Measurements from ENCODE around the gene ADAM19.
"Not testable (repeated sequence)": the region's sequence is repeated elsewhere in the genome, so short reads cannot be mapped to it uniquely, and the experiment has no call there.

ADAM19 gene

DNA sequence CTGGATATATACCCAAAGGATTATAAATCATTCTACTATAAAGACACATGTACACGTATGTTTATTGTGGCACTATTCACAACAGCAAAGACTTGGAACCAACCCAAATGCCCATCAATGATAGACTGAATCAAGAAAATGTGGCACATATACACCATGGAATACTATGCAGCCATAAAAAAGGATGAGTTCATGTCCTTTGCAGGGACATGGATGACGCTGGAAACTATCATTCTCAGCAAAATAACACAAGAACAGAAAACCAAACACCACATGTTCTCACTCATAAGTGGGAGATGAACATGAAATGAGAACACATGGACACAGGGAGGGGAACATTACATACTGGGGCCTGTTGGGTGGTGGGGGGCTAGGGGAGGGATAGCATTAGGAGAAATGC is 92.9 kb downstream of the ADAM19 start:
- not testable (repeated sequence) for DNase-seq

DNA sequence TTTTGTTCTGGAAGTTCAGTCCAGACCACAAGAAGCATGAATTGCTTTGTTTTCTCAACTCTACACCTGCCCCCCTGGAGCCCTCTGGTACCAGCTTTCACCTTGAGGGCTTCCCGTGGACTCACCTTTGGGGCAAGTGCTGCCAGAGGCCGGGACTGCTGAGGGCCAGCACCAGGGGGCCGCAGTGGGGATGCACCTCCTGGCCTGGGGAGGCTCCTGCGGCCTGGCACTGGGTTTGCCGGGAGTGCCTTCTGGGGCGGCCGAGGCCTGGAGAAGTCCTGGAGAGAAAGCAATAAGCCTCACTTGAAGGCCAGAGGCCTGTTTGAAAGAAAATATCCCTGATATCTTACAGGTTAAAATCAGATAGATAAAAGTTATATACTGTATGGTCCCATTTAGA is 93.9 kb downstream of the ADAM19 start:
- no peak for DNase-seq

DNA sequence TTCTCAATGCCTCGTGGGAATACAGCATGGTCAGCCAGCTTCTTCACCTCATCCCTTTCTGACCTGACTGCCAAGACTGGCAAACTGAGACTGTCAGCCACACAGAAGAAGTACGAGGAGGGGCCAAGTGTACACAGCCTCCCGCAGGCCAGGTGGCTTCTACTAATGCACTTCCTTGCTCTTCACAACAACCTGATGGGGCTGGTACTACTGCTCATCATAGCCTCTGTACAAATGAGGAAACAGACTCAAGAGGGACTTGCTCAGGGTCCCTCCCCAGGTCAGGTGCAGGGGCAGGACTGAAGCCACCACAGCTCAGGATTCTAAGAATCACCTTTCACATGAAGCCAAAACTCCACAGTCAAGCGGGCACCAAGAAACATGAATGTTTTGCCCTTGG is 94.3 kb downstream of the ADAM19 start:
- DNase-seq, result no peak

DNA sequence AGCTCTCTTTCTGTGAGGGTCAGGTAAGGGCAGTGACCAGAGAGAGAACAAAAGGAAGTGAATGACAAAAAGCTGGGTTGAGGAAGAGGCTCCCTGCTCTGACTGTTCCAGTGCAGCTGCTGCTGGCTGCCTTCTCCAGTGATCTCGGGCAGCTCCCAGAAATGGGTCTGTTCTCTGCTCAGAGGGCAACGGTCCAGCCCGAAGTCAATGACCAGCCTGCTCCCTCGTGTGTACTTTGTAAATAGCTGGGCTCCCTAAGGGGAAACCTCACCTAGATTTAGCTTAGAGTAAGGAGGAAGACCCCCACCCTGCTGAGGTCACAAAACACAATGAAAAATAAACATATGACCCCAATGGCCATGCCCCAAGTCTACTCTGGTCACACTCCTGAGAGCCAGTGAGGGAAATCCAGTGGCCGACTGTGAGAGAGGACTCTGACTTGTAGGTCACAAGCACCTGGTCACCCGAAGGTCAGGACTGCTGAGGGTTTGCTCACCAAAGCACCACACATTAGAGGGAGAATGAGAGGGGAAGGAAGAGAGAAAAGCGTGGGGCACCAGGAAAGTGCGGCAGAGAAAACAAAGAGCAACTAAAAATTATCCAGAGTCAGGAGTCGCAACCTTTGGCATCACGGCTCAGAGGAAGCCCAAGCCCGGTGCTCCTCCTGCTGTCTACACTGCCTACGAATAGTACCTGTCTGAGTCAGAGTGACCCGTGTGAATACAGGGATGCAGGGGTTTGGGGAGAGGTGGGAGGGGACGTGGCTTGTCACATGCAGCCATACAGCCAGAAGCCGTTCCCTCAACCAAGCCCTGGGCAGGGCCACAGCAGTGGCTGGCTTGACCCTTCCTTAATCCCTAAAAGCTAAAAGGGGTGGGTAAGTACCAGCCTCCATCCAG is 95.7 kb downstream of the ADAM19 start:
- no peak for DNase-seq

DNA sequence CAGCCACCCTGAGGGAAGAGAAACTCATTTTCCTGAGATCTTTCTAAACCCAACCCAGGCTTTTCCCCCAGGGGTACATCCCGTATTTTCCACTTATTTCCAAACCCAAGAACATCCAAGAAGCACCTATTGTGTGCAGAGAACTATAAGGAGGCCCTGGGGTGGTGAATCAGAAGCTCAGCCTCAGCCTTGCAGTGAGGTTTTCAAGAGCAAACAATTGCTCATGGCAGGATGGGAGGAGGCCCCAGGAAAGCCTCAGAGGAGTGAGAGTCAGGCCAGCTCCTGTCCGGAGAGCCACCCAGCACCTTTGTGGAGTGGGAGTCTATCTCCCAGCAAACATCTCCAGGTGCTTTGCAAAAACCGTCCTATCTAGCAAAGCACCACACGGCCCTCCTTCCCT is 96.4 kb downstream of the ADAM19 start:
- DNase-seq, result no peak

DNA sequence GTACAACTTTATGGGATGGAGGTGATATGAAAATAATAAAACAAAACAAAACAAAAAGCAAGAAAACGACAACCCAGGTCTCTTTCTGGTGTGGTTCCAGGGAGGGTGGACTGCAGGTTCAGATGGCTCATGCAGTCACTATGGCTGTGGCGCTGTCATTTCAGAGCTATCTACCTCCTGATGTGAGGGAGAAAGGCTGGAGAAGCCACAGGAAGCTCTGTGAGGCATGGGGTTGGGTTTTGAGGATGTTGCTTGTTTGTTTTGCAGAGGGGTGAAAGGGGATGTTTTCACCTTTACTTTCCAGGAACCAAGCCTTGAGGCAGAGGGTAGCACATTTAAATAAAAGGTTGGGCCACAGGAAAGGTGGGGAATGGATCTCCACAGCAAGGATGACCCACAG is 96.8 kb downstream of the ADAM19 start:
- DNase-seq, result no peak

GRCh38 chr5:157477814-157478494 is 97.6 kb downstream of the ADAM19 start:
- no peak for DNase-seq

GRCh38 chr5:157476702-157477408 is 98.7 kb downstream of the ADAM19 start:
- peak; percentile 44 for DNase-seq

- no peak for DNase-seq
Observed at GRCh38 chr5:157475432-157475831, 100.1 kb downstream of the ADAM19 start.

- no peak for DNase-seq
Observed at GRCh38 chr5:157473383-157474320, 101.9 kb downstream of the ADAM19 start.

GRCh38 chr5:157471709-157472108 is 103.9 kb downstream of the ADAM19 start:
- no peak for DNase-seq

- no peak for DNase-seq
Observed at GRCh38 chr5:157470631-157471030, 104.9 kb downstream of the ADAM19 start.

DNA sequence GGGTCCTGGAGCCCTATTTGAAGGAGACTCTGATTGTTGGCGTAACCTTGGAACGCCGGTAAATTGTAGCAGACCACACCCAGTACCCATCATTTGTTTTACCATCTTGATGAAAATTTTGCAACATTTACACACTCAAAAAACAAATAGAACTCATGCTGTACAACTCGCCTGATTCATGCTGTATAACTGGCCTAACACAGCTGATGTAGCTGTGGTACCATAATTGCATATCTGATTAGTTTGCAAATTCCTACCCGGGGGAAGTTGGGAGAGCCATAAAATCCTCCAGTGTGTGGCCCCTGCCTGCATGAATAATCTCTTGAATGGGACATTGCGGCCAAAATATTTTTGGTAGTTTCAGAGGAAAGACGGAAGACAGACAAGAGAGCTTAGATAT is 105.9 kb downstream of the ADAM19 start:
- DNase-seq, result no peak

DNA sequence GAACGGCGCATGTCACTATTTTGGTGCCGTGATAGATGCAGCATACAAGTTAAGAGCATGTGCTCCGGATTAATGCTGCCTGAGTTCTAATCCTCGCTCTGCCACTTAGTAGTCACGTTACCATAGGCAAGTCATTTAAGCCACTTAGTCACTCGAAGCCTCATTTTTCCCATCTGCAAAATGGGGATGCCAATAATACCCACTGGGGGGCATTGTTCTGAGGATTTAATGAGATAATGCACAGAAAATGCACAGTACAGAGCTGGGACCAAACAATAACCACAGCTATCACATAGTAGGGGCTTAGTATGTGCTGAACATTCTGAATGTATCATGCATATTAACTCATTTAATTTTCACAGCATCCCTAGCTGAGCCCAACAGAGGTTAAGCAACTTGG is 106.5 kb downstream of the ADAM19 start:
- DNase-seq, result no peak

- DNase-seq, result no peak
Observed at GRCh38 chr5:157468293-157468965, 107.1 kb downstream of the ADAM19 start.

DNA sequence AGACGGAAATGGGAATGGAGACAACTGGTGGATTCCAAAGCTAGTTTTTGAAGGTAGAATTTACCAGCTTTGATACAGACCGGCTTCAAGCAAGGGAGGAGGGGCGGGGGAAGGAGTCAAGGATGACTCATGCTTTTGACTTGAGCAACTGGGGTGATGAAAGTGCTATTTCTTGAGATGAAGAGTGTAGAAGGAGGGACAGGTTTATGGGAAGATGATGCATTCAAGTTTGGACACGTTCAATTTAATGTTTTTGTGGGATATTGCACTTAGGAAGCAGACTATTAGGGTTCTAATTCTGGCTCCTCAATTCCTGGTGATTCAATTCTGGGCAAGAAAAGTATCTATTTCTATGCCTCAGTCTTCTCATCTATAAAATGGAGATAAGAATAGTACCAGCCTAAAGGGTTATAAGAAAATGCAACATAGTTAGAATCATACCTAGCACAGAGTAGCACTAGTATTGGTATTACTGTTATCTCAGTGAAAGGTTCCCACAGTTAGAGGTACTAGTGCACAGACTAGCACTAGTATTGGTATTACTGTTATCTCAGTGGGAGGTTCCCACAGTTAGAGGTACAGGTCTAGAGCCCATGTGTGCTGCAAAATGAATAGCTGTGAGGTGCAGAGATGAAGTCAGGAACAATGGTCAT is 110.9 kb downstream of the ADAM19 start:
- DNase-seq, result no peak

DNA sequence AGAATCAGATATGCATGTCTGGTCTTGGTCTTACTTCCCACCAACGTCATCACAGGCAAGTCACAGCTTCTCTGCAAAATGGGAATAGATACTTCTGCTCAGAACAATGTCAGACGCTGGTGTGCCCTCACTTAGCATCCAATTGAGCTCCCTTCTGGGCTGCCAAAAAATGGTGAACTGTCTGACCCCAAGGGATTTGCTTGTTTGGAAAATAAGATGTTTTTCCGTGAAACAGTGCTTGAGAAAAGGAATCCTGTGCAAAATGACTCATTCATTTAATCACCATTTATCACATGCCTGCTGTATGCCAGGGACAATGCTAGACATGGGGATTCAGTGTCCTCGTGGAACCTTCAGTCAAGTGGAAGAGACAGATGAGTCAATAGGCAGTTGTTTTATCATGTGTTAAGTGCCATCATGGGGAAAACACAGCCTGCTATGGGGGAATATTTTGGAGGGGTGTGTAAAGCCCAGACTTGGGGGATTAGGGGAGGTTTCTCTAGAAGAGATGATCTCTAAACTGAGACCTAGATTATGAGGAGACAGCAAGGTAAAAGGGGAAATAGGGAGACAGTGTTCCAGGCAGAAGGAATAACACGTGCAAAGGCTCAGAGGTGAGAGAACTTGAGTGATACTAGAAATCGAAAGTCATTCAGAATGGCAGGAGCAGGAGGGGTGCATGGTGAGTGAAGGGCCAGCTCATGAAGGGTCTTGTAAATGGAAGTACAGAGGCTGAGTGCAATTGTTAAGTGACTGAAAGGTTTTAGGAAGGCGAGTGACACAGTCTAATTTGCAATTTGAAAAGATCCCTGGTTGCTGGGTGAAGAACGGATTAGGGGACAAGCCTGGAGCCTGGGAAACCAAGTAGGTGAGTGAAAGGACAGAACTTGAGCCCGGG is 111.7 kb downstream of the ADAM19 start:
- DNase-seq, result no peak

GRCh38 chr5:157463081-157463480 is 112.5 kb downstream of the ADAM19 start:
- no peak for DNase-seq

DNA sequence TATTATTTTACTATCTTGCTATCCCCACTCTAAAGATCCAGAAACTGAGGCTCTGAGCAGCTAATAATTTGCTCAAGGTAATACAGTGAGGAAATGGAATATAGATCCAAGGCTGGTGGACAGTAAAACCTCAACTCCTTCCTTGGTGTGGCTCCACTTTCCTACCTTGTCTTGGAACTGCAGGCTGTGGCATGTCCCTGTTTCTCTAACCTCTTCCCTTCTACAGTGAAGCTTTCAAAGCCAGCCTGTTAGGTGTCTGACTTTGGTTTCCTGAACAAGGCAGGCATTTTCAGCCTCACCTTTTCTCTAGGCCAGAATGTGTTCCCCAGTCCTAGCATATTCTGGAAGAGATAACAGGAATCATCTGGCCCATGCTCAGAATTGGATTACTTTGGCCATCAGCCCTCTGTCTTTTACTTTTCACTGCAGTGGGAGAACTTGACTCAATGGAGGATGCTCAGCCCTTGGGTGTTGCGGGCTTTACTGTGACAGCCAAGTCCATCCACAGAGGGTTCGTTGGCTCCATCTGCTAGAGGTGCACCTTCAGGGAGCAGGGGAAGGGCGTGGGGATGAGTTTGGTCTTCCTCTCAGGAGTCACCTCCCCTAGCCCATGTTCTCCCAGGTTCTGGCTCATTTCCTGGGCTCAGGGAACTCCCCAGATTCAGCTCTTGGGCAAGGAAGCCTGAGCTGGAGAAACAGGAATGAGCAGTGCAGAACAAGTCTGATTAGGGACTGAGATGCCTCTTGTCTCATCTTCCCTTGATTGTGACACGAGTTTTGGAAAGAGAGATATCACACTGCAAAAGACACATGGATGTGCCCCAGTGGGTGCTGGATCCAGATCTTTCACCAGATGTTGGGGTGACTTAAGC is 114.4 kb downstream of the ADAM19 start:
- DNase-seq, result no peak

All from right kidney (tissue), 1 donor.